ENCODE measurements around the gene PABPN1L. TPM values are rescaled to one million over a fixed set of nuclear protein-coding genes. Genes with fewer than 3 reads are reported as not detected.

PABPN1L gene
- total and polyA plus RNA-seq, 2 donors (not counting 3 experiments of a cell fraction or from before 2014, with no cell fraction given): not detected

- dilution Hi-C loops (cut with MboI; ENCODE audit: extremely low pct_ligation_motif_present, low sequenced_read_pairs): no loop called here
- CTCF ChIA-PET: interaction anchor here (1.1 kb wide), 1 partner anchor 16 kb away, joined by 3 read pairs; no protein-coding TSS in a partner anchor
- TF ChIP-seq POLR2AphosphoS5 (IDR thresholded peaks at IDR 0.05; ENCODE audit: insufficient read depth, low read depth, low read length): no peak
- no peak for TF ChIP-seq CTCF (IDR thresholded peaks at IDR 0.05; ENCODE audit: extremely low read depth in 1 of 2, insufficient read depth in 1 of 2, low read depth in 1 of 2, low read length in 2 of 2)
- TF ChIP-seq MAX (IDR thresholded peaks at IDR 0.05; ENCODE audit: insufficient read depth, insufficient read length): no peak
- TF ChIP-seq GATA2 (IDR thresholded peaks at IDR 0.05; ENCODE audit: insufficient read depth, insufficient read length, low read depth, low read length): no peak
- no peak for TF ChIP-seq MYC (IDR thresholded peaks at IDR 0.05; ENCODE audit: low read depth, low read length)
Observed at GRCh38 chr16:88864099-88864498, 2.4 kb downstream of the PABPN1L start.

GRCh38 chr16:88863426-88863825 is 3.0 kb downstream of the PABPN1L start:
- H3K79me2 ChIP-seq (ENCODE audit: control insufficient read depth, insufficient read depth, low read length): no peaks in the 10 kb centered on the region
- intact Hi-C loops (cut with micrococcal nuclease): no loop called here
- CTCF ChIA-PET: no interaction called here

More at GRCh38 chr16:88864099-88864498, 2.4 kb downstream of the PABPN1L start:
- no TSS peak for BruUV-seq (replicated peaks)
- Histone ChIP-seq H3K27me3 (ENCODE audit: control insufficient read depth in 2 of 2, insufficient read depth in 2 of 2, low read length in 2 of 2) (no peaks in the 10 kb centered on the region), H3K79me2 (ENCODE audit: control insufficient read depth, insufficient read depth, low read length) (no peaks in the 10 kb centered on the region), H3K27ac (ENCODE audit: insufficient read depth, low read depth, low read length) (no peak overlapping the region), H2AFZ (ENCODE audit: low read depth, low read length) (no peak overlapping the region), H3K9me3 (replicated peaks; ENCODE audit: control insufficient read depth, insufficient read depth, low read length) (no peaks in the 10 kb centered on the region), H3K36me3 (ENCODE audit: control insufficient read depth in 2 of 2, extremely low read depth in 1 of 2, insufficient read depth in 2 of 2, low read length in 2 of 2) (peaks cover 0 to 24% of the 10 kb centered on the region in 2 experiments), H3K4me1 (ENCODE audit: control insufficient read depth, extremely low read depth, insufficient read depth, low read length) (no peaks in the 10 kb centered on the region), H3K9me1 (replicated peaks; ENCODE audit: control insufficient read depth, extremely low read depth, insufficient read depth, low read length) (no peaks in the 10 kb centered on the region), H3K4me2 (ENCODE audit: insufficient read depth, low read length) (no peak overlapping the region), H4K20me1 (replicated peaks; ENCODE audit: control insufficient read depth, extremely low read depth, insufficient read depth, low read length) (no peaks in the 10 kb centered on the region), H3K9ac (replicated peaks; ENCODE audit: extremely low read depth, insufficient read depth, low read length) (no peak overlapping the region), H3K4me3 (replicated peaks in 1 of 3; ENCODE audit: insufficient read depth in 1 of 3, low read depth in 1 of 3, low read length in 3 of 3) (no peak overlapping the region)
- intact Hi-C loops (cut with micrococcal nuclease): no loop called here
- FAIRE-seq: no peak
- POLR2A ChIA-PET: no interaction called here
- DNase-seq (ENCODE audit: low read depth, low spot score): no peak

More at GRCh38 chr16:88863426-88863825, 3.0 kb downstream of the PABPN1L start:
- H3K27ac ChIP-seq (ENCODE audit: insufficient read depth, low read depth, low read length): no peak overlapping the region
- FAIRE-seq (no peak), DNase-seq (ENCODE audit: low read depth, low spot score) (no peak)
- H3K27me3 ChIP-seq (ENCODE audit: control insufficient read depth in 2 of 2, insufficient read depth in 2 of 2, low read length in 2 of 2): no peaks in the 10 kb centered on the region
- H3K9ac ChIP-seq (replicated peaks; ENCODE audit: extremely low read depth, insufficient read depth, low read length): no peak overlapping the region
- no peak for TF ChIP-seq POLR2AphosphoS5 (IDR thresholded peaks at IDR 0.05; ENCODE audit: insufficient read depth, low read depth, low read length)
- no peaks in the 10 kb centered on the region for H4K20me1 ChIP-seq (replicated peaks; ENCODE audit: control insufficient read depth, extremely low read depth, insufficient read depth, low read length)
- no TSS peak for BruUV-seq (replicated peaks)
- no peak overlapping the region for H3K4me2 ChIP-seq (ENCODE audit: insufficient read depth, low read length)
- dilution Hi-C loops (cut with MboI; ENCODE audit: extremely low pct_ligation_motif_present, low sequenced_read_pairs): no loop called here
- no peaks in the 10 kb centered on the region for H3K9me3 ChIP-seq (replicated peaks; ENCODE audit: control insufficient read depth, insufficient read depth, low read length)
- H3K36me3 ChIP-seq (ENCODE audit: control insufficient read depth in 2 of 2, extremely low read depth in 1 of 2, insufficient read depth in 2 of 2, low read length in 2 of 2): peaks cover 0 to 24% of the 10 kb centered on the region in 2 experiments
- POLR2A ChIA-PET: no interaction called here
- H2AFZ ChIP-seq (ENCODE audit: low read depth, low read length): no peak overlapping the region
- no peak overlapping the region for H3K4me3 ChIP-seq (replicated peaks in 1 of 3; ENCODE audit: insufficient read depth in 1 of 3, low read depth in 1 of 3, low read length in 3 of 3)
- no peaks in the 10 kb centered on the region for H3K4me1 ChIP-seq (ENCODE audit: control insufficient read depth, extremely low read depth, insufficient read depth, low read length)
- no peaks in the 10 kb centered on the region for H3K9me1 ChIP-seq (replicated peaks; ENCODE audit: control insufficient read depth, extremely low read depth, insufficient read depth, low read length)

Measured in endothelial cell of umbilical vein (primary cell).